ENCODE data around the gene NIPAL3.
"Not testable (repeated sequence)": the region's sequence is repeated elsewhere in the genome, so short reads cannot be mapped to it uniquely, and the experiment has no call there.

- TF ChIP-seq, protein P1, sequence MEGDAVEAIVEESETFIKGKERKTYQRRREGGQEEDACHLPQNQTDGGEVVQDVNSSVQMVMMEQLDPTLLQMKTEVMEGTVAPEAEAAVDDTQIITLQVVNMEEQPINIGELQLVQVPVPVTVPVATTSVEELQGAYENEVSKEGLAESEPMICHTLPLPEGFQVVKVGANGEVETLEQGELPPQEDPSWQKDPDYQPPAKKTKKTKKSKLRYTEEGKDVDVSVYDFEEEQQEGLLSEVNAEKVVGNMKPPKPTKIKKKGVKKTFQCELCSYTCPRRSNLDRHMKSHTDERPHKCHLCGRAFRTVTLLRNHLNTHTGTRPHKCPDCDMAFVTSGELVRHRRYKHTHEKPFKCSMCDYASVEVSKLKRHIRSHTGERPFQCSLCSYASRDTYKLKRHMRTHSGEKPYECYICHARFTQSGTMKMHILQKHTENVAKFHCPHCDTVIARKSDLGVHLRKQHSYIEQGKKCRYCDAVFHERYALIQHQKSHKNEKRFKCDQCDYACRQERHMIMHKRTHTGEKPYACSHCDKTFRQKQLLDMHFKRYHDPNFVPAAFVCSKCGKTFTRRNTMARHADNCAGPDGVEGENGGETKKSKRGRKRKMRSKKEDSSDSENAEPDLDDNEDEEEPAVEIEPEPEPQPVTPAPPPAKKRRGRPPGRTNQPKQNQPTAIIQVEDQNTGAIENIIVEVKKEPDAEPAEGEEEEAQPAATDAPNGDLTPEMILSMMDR (IDR thresholded peaks at IDR 0.05) = not testable (repeated sequence)
- TF ChIP-seq POLR2A, EP300 (IDR thresholded peaks at IDR 0.05): not testable (repeated sequence)
Observed at GRCh38 chr1:24520282-24520681, 104.7 kb downstream of the NIPAL3 start.

Measured in gastroesophageal sphincter (tissue), 3 donors.